ENCODE results near the gene S100Z. TPM values are rescaled to one million over a fixed set of nuclear protein-coding genes. Genes with fewer than 3 reads are reported as not detected.
A peak's percentile ranks its signal among the peaks of the same experiment; 100 is the strongest.
"Not testable (repeated sequence)": the region's sequence is repeated elsewhere in the genome, so short reads cannot be mapped to it uniquely, and the experiment has no call there.

S100Z gene
- total and polyA plus RNA-seq, 2 experiments from 2014 or later: 0.45 to 1.3 TPM

DNA sequence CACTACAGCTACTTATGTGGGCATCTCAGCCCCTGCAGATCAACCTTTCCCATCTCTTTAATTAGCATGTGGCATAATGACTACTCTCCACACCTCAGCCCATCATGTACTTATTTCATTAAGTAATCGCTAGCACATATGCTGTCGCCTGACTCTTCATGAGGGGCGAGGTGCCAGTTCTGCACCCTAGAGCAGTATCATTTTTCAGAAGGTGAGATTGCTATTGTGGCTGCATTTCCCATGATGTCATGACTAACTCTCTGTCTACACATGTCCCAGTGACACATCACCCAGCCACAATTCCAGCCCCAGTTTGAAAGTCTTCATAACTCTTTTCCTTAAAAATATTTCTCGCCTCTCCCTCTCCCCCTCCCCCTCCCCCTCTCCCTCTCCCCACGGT lies 38.6 kb upstream of the S100Z start:
- Histone ChIP-seq H3K27me3 (peaks cover 7% of the 10 kb centered on the region), H3K27ac (no peak overlapping the region), H3K9me3 (ENCODE audit: low read depth) (no peaks in the 10 kb centered on the region), H3K4me3 (no peak overlapping the region), H3K4me1 (ENCODE audit: low read depth) (peaks cover 3% of the 10 kb centered on the region), H3K36me3 (no peaks in the 10 kb centered on the region)
- no peak for DNase-seq (ENCODE audit: low read depth in 1 of 2, low spot score in 1 of 2)
- TF ChIP-seq, protein P1, sequence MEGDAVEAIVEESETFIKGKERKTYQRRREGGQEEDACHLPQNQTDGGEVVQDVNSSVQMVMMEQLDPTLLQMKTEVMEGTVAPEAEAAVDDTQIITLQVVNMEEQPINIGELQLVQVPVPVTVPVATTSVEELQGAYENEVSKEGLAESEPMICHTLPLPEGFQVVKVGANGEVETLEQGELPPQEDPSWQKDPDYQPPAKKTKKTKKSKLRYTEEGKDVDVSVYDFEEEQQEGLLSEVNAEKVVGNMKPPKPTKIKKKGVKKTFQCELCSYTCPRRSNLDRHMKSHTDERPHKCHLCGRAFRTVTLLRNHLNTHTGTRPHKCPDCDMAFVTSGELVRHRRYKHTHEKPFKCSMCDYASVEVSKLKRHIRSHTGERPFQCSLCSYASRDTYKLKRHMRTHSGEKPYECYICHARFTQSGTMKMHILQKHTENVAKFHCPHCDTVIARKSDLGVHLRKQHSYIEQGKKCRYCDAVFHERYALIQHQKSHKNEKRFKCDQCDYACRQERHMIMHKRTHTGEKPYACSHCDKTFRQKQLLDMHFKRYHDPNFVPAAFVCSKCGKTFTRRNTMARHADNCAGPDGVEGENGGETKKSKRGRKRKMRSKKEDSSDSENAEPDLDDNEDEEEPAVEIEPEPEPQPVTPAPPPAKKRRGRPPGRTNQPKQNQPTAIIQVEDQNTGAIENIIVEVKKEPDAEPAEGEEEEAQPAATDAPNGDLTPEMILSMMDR (IDR thresholded peaks at IDR 0.05; ENCODE audit: low read depth, low read length): no peak

DNA sequence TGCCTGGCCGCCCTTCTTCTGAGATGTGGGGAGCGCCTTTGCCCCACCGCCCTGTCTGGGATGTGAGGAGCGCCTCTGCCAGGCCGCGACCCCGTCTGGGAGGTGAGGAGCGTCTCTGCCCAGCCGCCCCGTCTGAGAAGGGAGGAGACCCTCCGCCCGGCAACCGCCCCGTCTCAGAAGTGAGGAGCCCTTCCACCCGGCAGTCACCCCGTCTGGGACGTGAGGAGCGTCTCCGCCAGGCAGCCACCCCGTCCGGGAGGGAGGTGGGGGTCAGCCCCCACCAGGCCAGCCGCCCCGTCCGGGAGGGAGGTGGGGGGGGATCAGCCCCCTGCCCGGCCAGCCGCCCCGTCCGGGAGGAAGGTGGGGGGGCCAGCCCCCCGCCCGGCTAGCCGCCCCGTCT lies 37.6 kb upstream of the S100Z start:
- not testable (repeated sequence) for H3K4me1 ChIP-seq (ENCODE audit: low read depth); H3K9me3 ChIP-seq (ENCODE audit: low read depth); H3K27ac ChIP-seq; H3K36me3 ChIP-seq; H3K4me3 ChIP-seq; DNase-seq (ENCODE audit: low read depth in 1 of 2, low spot score in 1 of 2)
- H3K27me3 ChIP-seq: peaks cover 17% of the 10 kb centered on the region

DNA sequence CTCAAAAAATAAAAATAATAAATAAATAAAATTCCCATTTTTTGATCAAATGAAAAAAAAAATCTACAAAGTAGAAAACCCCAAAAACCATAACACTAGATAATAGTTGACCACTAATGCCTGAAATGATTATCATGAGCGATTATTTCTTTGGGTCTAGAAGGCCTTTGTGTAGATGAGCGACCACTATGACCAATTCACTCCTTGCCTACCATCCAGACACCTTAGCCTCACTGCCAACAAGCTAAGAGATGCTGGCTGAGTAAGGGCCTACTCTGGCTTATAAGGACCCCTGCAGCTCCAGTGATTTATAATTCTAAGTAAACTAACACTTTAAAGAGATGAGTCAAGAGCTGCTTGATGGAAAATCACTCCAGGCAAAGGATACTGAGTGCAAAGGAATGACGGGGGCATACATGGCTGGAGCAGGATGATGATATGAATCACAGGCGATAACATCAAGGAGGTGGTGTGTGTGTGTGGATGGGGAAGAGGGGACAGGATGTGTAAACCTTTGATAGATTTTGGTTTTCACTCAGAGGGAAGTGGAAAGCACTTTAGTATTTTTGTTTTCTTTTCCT lies 35.7 kb upstream of the S100Z start:
- Histone ChIP-seq H3K4me3 (no peak overlapping the region), H3K27ac (no peak overlapping the region), H3K36me3 (no peaks in the 10 kb centered on the region), H3K27me3 (peaks cover 35% of the 10 kb centered on the region), H3K4me1 (ENCODE audit: low read depth) (no peaks in the 10 kb centered on the region), H3K9me3 (ENCODE audit: low read depth) (no peaks in the 10 kb centered on the region)
- no peak for DNase-seq (ENCODE audit: low read depth in 1 of 2, low spot score in 1 of 2)
- TF ChIP-seq, protein P1 (IDR thresholded peaks at IDR 0.05; ENCODE audit: low read depth, low read length): no peak

DNA sequence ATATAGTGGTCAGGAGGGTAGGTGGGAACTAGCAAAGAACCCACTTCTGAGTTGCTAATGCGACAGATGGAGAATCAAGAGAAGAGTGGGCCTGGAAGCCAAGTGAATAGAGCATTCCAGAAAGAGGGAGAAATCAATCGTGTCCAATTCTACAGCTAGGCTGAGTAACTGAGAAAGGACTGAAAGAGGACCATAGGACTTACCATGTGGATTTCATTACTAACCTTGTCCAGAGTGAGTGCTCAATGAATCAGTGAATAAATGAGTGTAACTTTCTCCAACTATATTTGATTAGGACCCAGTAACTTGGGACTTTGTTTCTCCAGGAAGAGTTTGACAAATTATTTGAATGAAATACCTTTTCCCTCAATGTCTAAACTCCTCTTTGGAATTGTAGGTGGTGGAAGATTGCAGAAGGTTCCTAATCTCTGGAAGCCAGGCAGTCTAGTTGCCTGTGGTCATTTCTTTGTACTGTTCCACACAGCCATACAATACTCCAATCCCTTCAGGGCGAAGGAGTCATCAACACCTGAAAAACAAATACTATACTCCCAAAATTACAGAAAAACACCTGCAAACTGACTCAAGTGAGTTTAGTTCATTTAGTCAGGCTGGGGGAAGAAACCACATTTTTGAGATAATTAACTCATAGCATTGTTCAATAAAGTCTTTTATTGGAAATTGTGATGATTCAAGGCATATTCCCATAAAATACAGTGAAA lies 33.5 kb upstream of the S100Z start:
- no peak overlapping the region for H3K4me3 ChIP-seq
- TF ChIP-seq, protein P1 (IDR thresholded peaks at IDR 0.05; ENCODE audit: low read depth, low read length): no peak
- no peak for DNase-seq (ENCODE audit: low read depth in 1 of 2, low spot score in 1 of 2)
- no peaks in the 10 kb centered on the region for H3K9me3 ChIP-seq (ENCODE audit: low read depth)
- peaks cover 57% of the 10 kb centered on the region for H3K27me3 ChIP-seq
- H3K4me1 ChIP-seq (ENCODE audit: low read depth): no peaks in the 10 kb centered on the region
- no peak overlapping the region for H3K27ac ChIP-seq
- H3K36me3 ChIP-seq: no peaks in the 10 kb centered on the region

DNA sequence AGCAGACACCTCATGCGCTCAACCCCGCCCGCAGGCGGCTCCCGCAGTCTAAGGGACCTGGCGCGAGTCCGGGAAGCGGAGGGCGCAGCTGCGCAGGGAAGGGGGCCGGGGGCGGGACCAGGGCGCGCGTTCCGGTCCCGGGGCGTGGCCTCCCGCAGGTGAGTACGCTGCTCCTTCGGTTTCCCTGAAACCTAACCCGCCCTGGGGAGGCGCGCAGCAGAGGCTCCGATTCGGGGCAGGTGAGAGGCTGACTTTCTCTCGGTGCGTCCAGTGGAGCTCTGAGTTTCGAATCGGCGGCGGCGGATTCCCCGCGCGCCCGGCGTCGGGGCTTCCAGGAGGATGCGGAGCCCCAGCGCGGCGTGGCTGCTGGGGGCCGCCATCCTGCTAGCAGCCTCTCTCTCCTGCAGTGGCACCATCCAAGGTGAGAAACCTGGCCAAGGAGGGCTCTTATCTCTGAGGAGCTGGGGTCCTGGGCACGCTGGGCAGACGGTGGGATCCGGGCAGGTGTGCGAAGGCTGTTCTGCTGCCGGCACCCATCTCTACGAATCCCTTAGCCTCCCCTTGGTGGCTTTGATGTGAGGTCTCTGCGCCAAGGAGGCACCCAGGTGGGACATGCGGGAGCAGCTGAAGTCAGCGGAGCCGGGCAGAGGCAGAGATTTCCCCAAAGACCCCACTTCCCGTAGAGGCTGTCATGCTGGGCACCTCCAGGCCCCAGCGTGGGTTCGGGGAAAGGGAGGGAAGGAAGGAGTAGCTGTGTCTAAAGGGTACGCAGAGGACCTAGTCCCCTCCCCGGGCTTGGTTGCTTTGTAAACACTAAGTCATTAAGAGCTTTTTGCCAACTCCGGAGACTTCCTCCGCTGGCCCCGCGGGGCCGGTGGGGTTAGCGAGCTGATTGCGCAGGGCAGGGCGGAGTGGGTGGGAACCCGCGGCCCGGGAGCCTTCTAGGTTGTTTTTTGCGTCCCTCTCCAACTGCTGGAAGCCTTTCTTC lies 30.7 kb upstream of the S100Z start, which contains the start of gene F2RL1:
Gene F2RL1, plus strand, starts transcription at position 187 of the 988 bp plus-strand sequence. Its CDS starts 153 bp downstream, at position 340.
- no peaks in the 10 kb centered on the region for H3K36me3 ChIP-seq
- H3K27ac ChIP-seq: no peak within 1 kb of the TSS
- H3K27me3 ChIP-seq: peaks cover 71% of the 10 kb centered on the region
- peak within 1 kb of the TSS; percentile 34 for H3K4me3 ChIP-seq
- peak; percentile 68 to 70 for DNase-seq (ENCODE audit: low read depth in 1 of 2, low spot score in 1 of 2)
- H3K4me1 ChIP-seq (ENCODE audit: low read depth): no peaks in the 10 kb centered on the region
- TF ChIP-seq, protein P1 (IDR thresholded peaks at IDR 0.05; ENCODE audit: low read depth, low read length): peak; percentile 8
- H3K9me3 ChIP-seq (ENCODE audit: low read depth): no peaks in the 10 kb centered on the region
